ENCODE data around the gene KCNA5. TPM values are rescaled to one million over a fixed set of nuclear protein-coding genes. Genes with fewer than 3 reads are reported as not detected.

KCNA5 gene
- total RNA-seq, 2 donors from 2014 or later = 0.68 TPM; not detected in 1

DNA sequence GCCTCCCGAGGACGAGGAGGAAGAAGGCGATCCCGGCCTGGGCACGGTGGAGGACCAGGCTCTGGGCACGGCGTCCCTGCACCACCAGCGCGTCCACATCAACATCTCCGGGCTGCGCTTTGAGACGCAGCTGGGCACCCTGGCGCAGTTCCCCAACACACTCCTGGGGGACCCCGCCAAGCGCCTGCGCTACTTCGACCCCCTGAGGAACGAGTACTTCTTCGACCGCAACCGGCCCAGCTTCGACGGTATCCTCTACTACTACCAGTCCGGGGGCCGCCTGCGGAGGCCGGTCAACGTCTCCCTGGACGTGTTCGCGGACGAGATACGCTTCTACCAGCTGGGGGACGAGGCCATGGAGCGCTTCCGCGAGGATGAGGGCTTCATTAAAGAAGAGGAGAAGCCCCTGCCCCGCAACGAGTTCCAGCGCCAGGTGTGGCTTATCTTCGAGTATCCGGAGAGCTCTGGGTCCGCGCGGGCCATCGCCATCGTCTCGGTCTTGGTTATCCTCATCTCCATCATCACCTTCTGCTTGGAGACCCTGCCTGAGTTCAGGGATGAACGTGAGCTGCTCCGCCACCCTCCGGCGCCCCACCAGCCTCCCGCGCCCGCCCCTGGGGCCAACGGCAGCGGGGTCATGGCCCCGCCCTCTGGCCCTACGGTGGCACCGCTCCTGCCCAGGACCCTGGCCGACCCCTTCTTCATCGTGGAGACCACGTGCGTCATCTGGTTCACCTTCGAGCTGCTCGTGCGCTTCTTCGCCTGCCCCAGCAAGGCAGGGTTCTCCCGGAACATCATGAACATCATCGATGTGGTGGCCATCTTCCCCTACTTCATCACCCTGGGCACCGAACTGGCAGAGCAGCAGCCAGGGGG, 979 bp downstream of the KCNA5 start:
- Histone ChIP-seq H3K4me1 (replicated peaks) (peaks cover 2% of the 10 kb centered on the region), H3K36me3 (no peaks in the 10 kb centered on the region), H3K4me3 (no peak overlapping the region), H3K27ac (no peak overlapping the region), H3K9me3 (no peaks in the 10 kb centered on the region), H3K27me3 (replicated peaks; ENCODE audit: insufficient read depth) (peaks cover 16% of the 10 kb centered on the region)
- WGBS = 57% methylated on average over 62 of the region's 71 CpGs
- intact Hi-C loops (cut with DNase I) = no loop called here
- DNase-seq (ENCODE audit: low spot score) = no peak
- no peak for TF ChIP-seq POLR2AphosphoS5 (IDR thresholded peaks at IDR 0.05)
- no peak for TF ChIP-seq CTCF (IDR thresholded peaks at IDR 0.05)

DNA sequence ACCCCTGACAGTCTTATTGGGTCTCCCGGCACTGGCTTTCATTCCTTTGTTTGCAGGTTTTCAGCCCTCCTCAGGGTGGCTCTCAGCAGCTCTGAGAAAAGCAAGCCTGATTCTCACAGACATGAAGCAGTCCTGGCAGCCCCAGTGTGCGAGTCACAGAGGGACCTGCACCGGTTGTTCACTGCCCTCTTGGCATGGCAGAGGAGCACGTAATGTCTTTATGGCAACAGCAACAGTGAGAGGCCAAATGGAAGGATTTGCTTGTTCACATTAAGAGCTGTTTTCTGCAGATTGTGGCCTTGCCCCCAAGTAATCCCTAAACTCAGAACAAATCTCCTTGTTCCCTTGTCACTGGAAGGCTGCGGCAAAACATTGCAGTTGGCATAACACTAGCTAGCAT, 3.4 kb downstream of the KCNA5 start:
- no peak for DNase-seq (ENCODE audit: low spot score)
- Histone ChIP-seq H3K9me3 (no peaks in the 10 kb centered on the region), H3K36me3 (no peaks in the 10 kb centered on the region), H3K27me3 (replicated peaks; ENCODE audit: insufficient read depth) (peaks cover 16% of the 10 kb centered on the region), H3K4me1 (replicated peaks) (peaks cover 2% of the 10 kb centered on the region), H3K4me3 (no peak overlapping the region), H3K27ac (no peak overlapping the region)
- intact Hi-C loops (cut with DNase I) = no loop called here
- TF ChIP-seq POLR2AphosphoS5 (IDR thresholded peaks at IDR 0.05) (no peak), POLR2A (IDR thresholded peaks at IDR 0.05) (no peak), CTCF (IDR thresholded peaks at IDR 0.05) (no peak)
- 46% methylated on average over 5 of the region's 5 CpGs for WGBS

GRCh38 chr12:5047729-5048128, 4.0 kb downstream of the KCNA5 start:
- no peak for TF ChIP-seq POLR2A (IDR thresholded peaks at IDR 0.05)
- Histone ChIP-seq H3K27ac (no peak overlapping the region), H3K9me3 (no peaks in the 10 kb centered on the region), H3K4me1 (replicated peaks) (peaks cover 2% of the 10 kb centered on the region), H3K36me3 (no peaks in the 10 kb centered on the region), H3K4me3 (no peak overlapping the region), H3K27me3 (replicated peaks; ENCODE audit: insufficient read depth) (peaks cover 16% of the 10 kb centered on the region)
- intact Hi-C loops (cut with DNase I) = no loop called here
- DNase-seq (ENCODE audit: low spot score) = no peak
- 29% methylated on average over 6 of the region's 6 CpGs for WGBS

DNA sequence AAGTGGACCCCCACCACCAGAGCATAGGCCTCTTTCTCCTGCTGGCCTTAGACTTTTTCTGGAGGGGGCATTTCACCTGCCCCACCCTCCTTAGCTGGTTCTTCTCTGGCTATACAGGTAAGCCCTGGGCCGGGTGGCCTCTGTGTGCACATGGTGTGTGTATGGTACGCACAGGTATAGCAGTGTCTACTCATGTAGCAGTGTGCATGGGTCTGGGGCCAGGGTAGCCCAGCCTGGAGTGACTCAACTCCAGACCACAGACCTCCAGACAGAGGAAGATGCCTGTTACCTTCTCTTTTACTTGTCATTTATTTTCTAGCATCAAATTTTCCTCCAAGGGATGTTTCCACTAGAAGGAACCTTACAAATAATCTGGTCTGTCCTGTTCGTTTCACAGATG, 6.9 kb downstream of the KCNA5 start:
- 81% methylated on average over 3 of the region's 3 CpGs for WGBS
- H3K4me3 ChIP-seq = no peak overlapping the region

GRCh38 chr12:5051334-5051733, 7.7 kb downstream of the KCNA5 start:
- 89% methylated on average over 2 of the region's 2 CpGs for WGBS
- intact Hi-C loops (cut with DNase I) = no loop called here
- TF ChIP-seq POLR2AphosphoS5 (IDR thresholded peaks at IDR 0.05) (no peak), CTCF (IDR thresholded peaks at IDR 0.05) (no peak), POLR2A (IDR thresholded peaks at IDR 0.05) (no peak)

More for the DNA sequence above, 6.9 kb downstream of the KCNA5 start:
- TF ChIP-seq POLR2A (IDR thresholded peaks at IDR 0.05) (no peak), CTCF (IDR thresholded peaks at IDR 0.05) (no peak), POLR2AphosphoS5 (IDR thresholded peaks at IDR 0.05) (no peak)
- H3K27ac ChIP-seq = no peak overlapping the region
- intact Hi-C loops (cut with DNase I) = no loop called here
- no peaks in the 10 kb centered on the region for H3K36me3 ChIP-seq
- DNase-seq (ENCODE audit: low spot score) = no peak
- H3K4me1 ChIP-seq (replicated peaks) = peaks cover 2% of the 10 kb centered on the region
- H3K9me3 ChIP-seq = no peaks in the 10 kb centered on the region
- no peaks in the 10 kb centered on the region for H3K27me3 ChIP-seq (replicated peaks; ENCODE audit: insufficient read depth)

More at GRCh38 chr12:5051334-5051733, 7.7 kb downstream of the KCNA5 start:
- DNase-seq (ENCODE audit: low spot score) = no peak
- H3K27ac ChIP-seq = no peak overlapping the region
- no peaks in the 10 kb centered on the region for H3K36me3 ChIP-seq
- H3K9me3 ChIP-seq = no peaks in the 10 kb centered on the region
- H3K27me3 ChIP-seq (replicated peaks; ENCODE audit: insufficient read depth) = no peaks in the 10 kb centered on the region
- H3K4me3 ChIP-seq = no peak overlapping the region
- H3K4me1 ChIP-seq (replicated peaks) = peaks cover 2% of the 10 kb centered on the region
